ENCODE results near the gene ASB5. TPM values are rescaled to one million over a fixed set of nuclear protein-coding genes. Genes with fewer than 3 reads are reported as not detected.

The ASB5 gene
- total and polyA plus RNA-seq, 10 of the 15 experiments (the other 5 are each of a cell fraction or from before 2014, with no cell fraction given) = not detected

DNA sequence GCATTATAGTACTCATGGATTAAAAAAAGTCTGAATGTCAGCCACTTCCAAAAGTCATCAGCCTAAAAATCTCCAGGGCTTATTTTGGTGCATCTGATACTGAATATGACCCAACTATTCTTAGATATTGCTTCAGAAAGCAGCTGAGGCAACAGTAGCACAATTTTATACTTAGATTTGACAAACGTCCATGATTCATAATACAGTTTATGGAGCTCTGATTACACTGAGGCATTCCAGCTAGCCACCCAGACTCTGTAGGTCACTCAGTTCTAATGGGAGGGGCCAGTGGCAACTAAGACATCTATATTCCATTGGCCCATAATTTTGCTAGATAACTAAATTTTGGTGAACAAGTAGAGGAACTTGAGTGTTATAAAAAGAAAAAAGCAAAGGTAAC, 84.0 kb downstream of the ASB5 start (continued):
- no peak for TF ChIP-seq ZBTB40 (IDR thresholded peaks at IDR 0.05; ENCODE audit: borderline replicate concordance)

Other genes starting within 250 kb of the ASB5 start
- 3.2 and 4.0 TPM in 2 replicates for gene WDR17, start 203.4 kb downstream of the ASB5 start, total RNA-seq (2014; rRNA removed)
- 3.8 and 4.8 TPM in 2 replicates for gene WDR17, start 203.4 kb downstream of the ASB5 start, total RNA-seq (2014; rRNA removed; fragmentation: Illumina TruSeq; extraction: Trizol)
- 2.0 and 2.3 TPM in 2 replicates for gene WDR17, start 203.4 kb downstream of the ASB5 start, total RNA-seq (2021)
- 1.4 and 3.3 TPM in 2 replicates for gene WDR17, start 203.4 kb downstream of the ASB5 start, polyA plus RNA-seq (2011; rRNA removed)
- 3.4 TPM in 2 replicates for gene WDR17, start 203.4 kb downstream of the ASB5 start, polyA plus RNA-seq (2014; fragmentation: Illumina TruSeq; extraction: Trizol)
- gene WDR17, start 203.4 kb downstream of the ASB5 start, polyA plus RNA-seq (2014; fragmentation: Nextera tagmentation; extraction: Ambion mirVana) = under 1 TPM; 0.43 to 0.82 TPM
- gene WDR17, start 203.4 kb downstream of the ASB5 start, polyA plus RNA-seq (2014; rRNA removed) = 3.0 and 3.1 TPM in 2 replicates
- 1 to 10 TPM; 2.4 to 3.1 TPM for gene WDR17, start 203.4 kb downstream of the ASB5 start, polyA plus RNA-seq (2016; fragmentation: Nextera tagmentation; extraction: Ambion mirVana)
- 0.11 TPM in 1 of 2 replicates, not detected in the other for gene SPATA4, start 73.6 kb downstream of the ASB5 start, total RNA-seq (2014; rRNA removed)
- not detected in 2 replicates for gene SPATA4, start 73.6 kb downstream of the ASB5 start, total RNA-seq (2014; rRNA removed; fragmentation: Illumina TruSeq; extraction: Trizol)
- gene SPATA4, start 73.6 kb downstream of the ASB5 start, total RNA-seq (2021) = not detected in 2 replicates
- not detected in 2 replicates for gene SPATA4, start 73.6 kb downstream of the ASB5 start, polyA plus RNA-seq (2011; rRNA removed)
- not detected in 2 replicates for gene SPATA4, start 73.6 kb downstream of the ASB5 start, polyA plus RNA-seq (2014; fragmentation: Illumina TruSeq; extraction: Trizol)
- gene SPATA4, start 73.6 kb downstream of the ASB5 start, polyA plus RNA-seq (2014; fragmentation: Nextera tagmentation; extraction: Ambion mirVana) = not detected
- not detected in 2 replicates for gene SPATA4, start 73.6 kb downstream of the ASB5 start, polyA plus RNA-seq (2014; rRNA removed)
- gene SPATA4, start 73.6 kb downstream of the ASB5 start, polyA plus RNA-seq (2016; fragmentation: Nextera tagmentation; extraction: Ambion mirVana) = not detected
- 83.4 and 92.6 TPM in 2 replicates for gene SPCS3, start 50.7 kb upstream of the ASB5 start, total RNA-seq (2014; rRNA removed)
- 112 and 113 TPM in 2 replicates for gene SPCS3, start 50.7 kb upstream of the ASB5 start, total RNA-seq (2014; rRNA removed; fragmentation: Illumina TruSeq; extraction: Trizol)
- 144 and 151 TPM in 2 replicates for gene SPCS3, start 50.7 kb upstream of the ASB5 start, total RNA-seq (2021)
- gene SPCS3, start 50.7 kb upstream of the ASB5 start, polyA plus RNA-seq (2011; rRNA removed) = 50.0 and 79.6 TPM in 2 replicates
- 69.4 and 87.6 TPM in 2 replicates for gene SPCS3, start 50.7 kb upstream of the ASB5 start, polyA plus RNA-seq (2014; fragmentation: Illumina TruSeq; extraction: Trizol)
- 10 to 100 TPM; 50.6 to 53.4 TPM for gene SPCS3, start 50.7 kb upstream of the ASB5 start, polyA plus RNA-seq (2014; fragmentation: Nextera tagmentation; extraction: Ambion mirVana)
- 61.6 and 74.4 TPM in 2 replicates for gene SPCS3, start 50.7 kb upstream of the ASB5 start, polyA plus RNA-seq (2014; rRNA removed)
- gene SPCS3, start 50.7 kb upstream of the ASB5 start, polyA plus RNA-seq (2016; fragmentation: Nextera tagmentation; extraction: Ambion mirVana) = 100 to 1,000 TPM; 114 to 124 TPM